Adrenal gland (tissue), 12 donors: ENCODE results near the gene RASA2. TPM values are rescaled to one million over a fixed set of nuclear protein-coding genes. Genes with fewer than 3 reads are reported as not detected.

ENCODE experiments used
- DNase-seq, 7 donors: peaks; one replicate each; pipeline ENCODE4 v3.0.0-alpha.2; 2019 to 2020
- H3K27ac ChIP-seq, 5 donors: fragments of 200-600 bp; sonication (generic) in 4 of 5; 1 replicate in 3 of 5; 2 replicates in 2 of 5; pipeline versions ENCODE4 v1.5.1 to v1.8.0; 2016 to 2020; ENCODE audit warnings: mild to moderate bottlenecking in 1 of 5
- H3K27me3 ChIP-seq: fragments of 200-600 bp; 2 replicates; pipeline ENCODE4 v1.8.0; 2021
- H3K36me3 ChIP-seq, 2 donors: fragments of 200-600 bp; replicated peaks in 1 of 2; 1 replicate in 1 of 2; 2 replicates in 1 of 2; pipeline versions ENCODE4 v1.5.1 to v1.8.0; 2018 to 2022
- H3K4me1 ChIP-seq, 2 donors: fragments of 200-600 bp; replicated peaks in 1 of 2; 1 replicate in 1 of 2; 2 replicates in 1 of 2; pipeline versions ENCODE4 v1.5.1 to v1.8.0; 2018 to 2021
- H3K4me3 ChIP-seq, 4 donors: fragments of 200-600 bp; sonication (generic) in 3 of 4; one replicate each; pipeline ENCODE4 v1.5.1; 2016 to 2018
- H3K9me3 ChIP-seq, 3 donors: fragments of 200-600 bp; sonication (generic) in 1 of 3; replicated peaks in 1 of 3; 1 replicate in 2 of 3; 2 replicates in 1 of 3; pipeline versions ENCODE4 v1.5.1 to v1.8.0; 2016 to 2021
- POLR2A ChIP-seq, 2 donors: fragments of 450-650 bp; IDR thresholded peaks; one replicate each; pipeline ENCODE4 v1.6.1; 2017; ENCODE audit warnings: antibody characterized with exemption in 2 of 2, mild to moderate bottlenecking in 2 of 2, moderate library complexity in 1 of 2
- WGBS, 4 donors: extraction: QIAGEN DNeasy Blood & Tissue Kit in 2 of 4; methylation state at CpG; one replicate each; pipeline versions ENCODE4 v1.1.5 to v1.1.7; 2013 to 2017; 5-methylcytosine and 5-hydroxymethylcytosine counted together
- intact Hi-C, 2 donors: fragments of 100-400 bp; cut with DNase I; formaldehyde crosslinking; loops; one replicate each; pipeline versions ENCODE4 v1.14.1 to v1.15.0; 2022 to 2023
- polyA plus RNA-seq, 3 donors: library from polyadenylated mRNA; stranded (reverse); fragments of 200-250 nt in 2 of 3; fragments of 350-450 nt in 1 of 3; fragmentation: Illumina TruSeq in 1 of 3; extraction: RNeasy Lipid Tissue Mini Kit (QIAGEN cat#74804) in 1 of 3; gene quantifications; one replicate each; pipeline ENCODE4 v1.2.3, GENCODE V29; 2013 to 2014
- total RNA-seq, 9 donors: library from RNA; depleted of rRNA in 4 of 9; stranded (reverse); fragments of >200 nt in 4 of 9; fragments of 120-200 nt in 1 of 9; fragmentation: NEBNext Ultra II Directional in 1 of 9; extraction: Animal tissue kit (Norgen Biotek cat#: 25700) in 1 of 9; gene quantifications; one replicate each; pipeline versions ENCODE4 v1.1.0 to v1.2.4, GENCODE V29; 2013 to 2023
- TF ChIP-seq, protein P1 (sequence below), 6 experiments: fragments of 450-650 bp in 4 of 6; fragments of 200-600 bp in 2 of 6; sonication (generic) in 1 of 6; IDR thresholded peaks; 1 replicate in 5 of 6; 2 replicates in 1 of 6; pipeline versions ENCODE4 v1.5.1 to v1.8.0; 2016 to 2021; ENCODE audit warnings: antibody characterized with exemption in 6 of 6, mild to moderate bottlenecking in 2 of 6, moderate library complexity in 1 of 6
- donor health status: healthy with polysubstance abuse.
- donor health status: Bipolar disorder and iron deficiency.
- donor health status: DM: yes; HTN: yes; CAD: no.
- donor health status: DM: no; HTN: no; CAD: no.
- donor health status: DM: no; HTN: no; CAD: no.
- donor health status: DM: yes; HTN: yes; CAD: no.

Gene RASA2
- total and polyA plus RNA-seq, 12 donors = 5.7 to 52.5 (median 10.2) TPM

DNA sequence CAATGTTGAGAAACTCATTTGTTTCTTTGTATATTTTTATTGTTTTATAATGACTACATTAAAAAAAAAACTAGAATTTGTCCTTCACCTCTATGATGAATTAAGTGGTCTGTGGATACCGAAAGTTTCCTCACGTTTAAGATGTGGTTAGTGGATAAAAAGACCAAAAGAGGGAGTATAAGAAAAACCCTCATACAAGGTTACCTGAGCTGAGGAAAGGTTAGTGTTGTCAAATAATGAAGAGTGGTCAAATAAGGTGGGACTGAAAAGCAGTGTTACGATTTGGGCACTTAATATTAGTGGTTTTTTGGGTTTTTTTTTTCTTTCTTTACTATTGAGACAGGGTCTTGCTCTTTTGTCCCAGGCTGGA lies 21.2 kb downstream of the RASA2 start:
- no peaks in the 10 kb centered on the region for H3K9me3 ChIP-seq
- H3K36me3 ChIP-seq = no peaks in the 10 kb centered on the region
- H3K27ac ChIP-seq = no peak overlapping the region
- no peak for TF ChIP-seq POLR2A (IDR thresholded peaks at IDR 0.05)
- TF ChIP-seq, protein P1, sequence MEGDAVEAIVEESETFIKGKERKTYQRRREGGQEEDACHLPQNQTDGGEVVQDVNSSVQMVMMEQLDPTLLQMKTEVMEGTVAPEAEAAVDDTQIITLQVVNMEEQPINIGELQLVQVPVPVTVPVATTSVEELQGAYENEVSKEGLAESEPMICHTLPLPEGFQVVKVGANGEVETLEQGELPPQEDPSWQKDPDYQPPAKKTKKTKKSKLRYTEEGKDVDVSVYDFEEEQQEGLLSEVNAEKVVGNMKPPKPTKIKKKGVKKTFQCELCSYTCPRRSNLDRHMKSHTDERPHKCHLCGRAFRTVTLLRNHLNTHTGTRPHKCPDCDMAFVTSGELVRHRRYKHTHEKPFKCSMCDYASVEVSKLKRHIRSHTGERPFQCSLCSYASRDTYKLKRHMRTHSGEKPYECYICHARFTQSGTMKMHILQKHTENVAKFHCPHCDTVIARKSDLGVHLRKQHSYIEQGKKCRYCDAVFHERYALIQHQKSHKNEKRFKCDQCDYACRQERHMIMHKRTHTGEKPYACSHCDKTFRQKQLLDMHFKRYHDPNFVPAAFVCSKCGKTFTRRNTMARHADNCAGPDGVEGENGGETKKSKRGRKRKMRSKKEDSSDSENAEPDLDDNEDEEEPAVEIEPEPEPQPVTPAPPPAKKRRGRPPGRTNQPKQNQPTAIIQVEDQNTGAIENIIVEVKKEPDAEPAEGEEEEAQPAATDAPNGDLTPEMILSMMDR (IDR thresholded peaks at IDR 0.05) = no peak
- 75 to 93% (median 84%) methylated on average over 3 of the region's 3 CpGs for WGBS, 4 donors
- no peak overlapping the region for H3K4me3 ChIP-seq
- no peaks in the 10 kb centered on the region for H3K27me3 ChIP-seq
- no peaks in the 10 kb centered on the region for H3K4me1 ChIP-seq
- DNase-seq = no peak
- intact Hi-C loops = no loop called here

DNA sequence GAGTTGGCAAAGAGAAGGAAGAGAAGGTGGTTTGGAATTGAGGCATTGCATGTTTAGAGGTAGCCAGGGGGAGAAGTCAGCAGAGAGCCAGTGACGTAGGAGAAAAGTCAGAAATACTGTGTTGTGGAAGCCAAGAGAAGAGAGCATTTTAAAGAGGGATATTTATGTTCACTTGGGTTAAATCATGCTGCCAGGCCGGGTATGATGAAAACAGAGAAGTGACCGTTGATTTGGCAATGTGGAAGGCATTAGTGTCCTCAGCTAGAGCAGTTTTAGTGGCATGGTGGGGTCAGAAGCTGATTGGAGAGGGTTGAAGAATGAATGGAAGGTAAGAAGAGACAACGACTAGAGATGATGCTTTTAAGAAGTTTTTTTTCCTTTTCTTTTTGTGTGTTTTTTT lies 24.5 kb downstream of the RASA2 start:
- no peak for TF ChIP-seq POLR2A (IDR thresholded peaks at IDR 0.05)
- TF ChIP-seq, protein P1 (IDR thresholded peaks at IDR 0.05) = no peak
- intact Hi-C loops = no loop called here
- 82 to 89% (median 86%) methylated on average over 4 of the region's 4 CpGs for WGBS, 4 donors

DNA sequence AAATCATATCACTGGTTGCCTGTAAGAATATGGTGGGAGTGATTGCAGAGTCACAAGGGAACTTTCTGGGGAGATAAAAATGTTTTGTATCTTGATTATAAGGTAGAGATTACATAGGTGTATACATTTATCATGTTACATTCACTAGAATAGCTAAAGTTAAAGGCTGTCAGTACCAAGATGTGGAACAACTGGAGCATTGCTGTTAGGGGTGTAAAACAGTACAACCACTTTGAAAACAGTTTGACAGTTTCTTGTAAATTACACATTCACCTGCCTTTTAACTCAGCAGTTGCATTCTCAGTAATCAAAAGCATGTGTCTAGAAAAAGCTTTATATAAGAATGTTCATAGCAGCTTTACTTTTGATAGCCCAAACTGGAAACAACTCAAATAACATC lies 27.6 kb downstream of the RASA2 start:
- Histone ChIP-seq H3K27ac (no peak overlapping the region), H3K4me1 (no peaks in the 10 kb centered on the region), H3K4me3 (no peak overlapping the region), H3K9me3 (no peaks in the 10 kb centered on the region), H3K36me3 (peaks cover 0 to 12% of the 10 kb centered on the region in 2 donors), H3K27me3 (no peaks in the 10 kb centered on the region)
- TF ChIP-seq POLR2A (IDR thresholded peaks at IDR 0.05) = no peak
- TF ChIP-seq, protein P1 (IDR thresholded peaks at IDR 0.05) = no peak
- intact Hi-C loops = no loop called here
- no peak for DNase-seq

More for the DNA sequence above, 24.5 kb downstream of the RASA2 start:
- no peak for DNase-seq
- Histone ChIP-seq H3K4me3 (no peak overlapping the region), H3K36me3 (peaks cover 0 to 2% of the 10 kb centered on the region in 2 donors), H3K27me3 (no peaks in the 10 kb centered on the region), H3K9me3 (no peaks in the 10 kb centered on the region), H3K4me1 (no peaks in the 10 kb centered on the region), H3K27ac (no peak overlapping the region)

DNA sequence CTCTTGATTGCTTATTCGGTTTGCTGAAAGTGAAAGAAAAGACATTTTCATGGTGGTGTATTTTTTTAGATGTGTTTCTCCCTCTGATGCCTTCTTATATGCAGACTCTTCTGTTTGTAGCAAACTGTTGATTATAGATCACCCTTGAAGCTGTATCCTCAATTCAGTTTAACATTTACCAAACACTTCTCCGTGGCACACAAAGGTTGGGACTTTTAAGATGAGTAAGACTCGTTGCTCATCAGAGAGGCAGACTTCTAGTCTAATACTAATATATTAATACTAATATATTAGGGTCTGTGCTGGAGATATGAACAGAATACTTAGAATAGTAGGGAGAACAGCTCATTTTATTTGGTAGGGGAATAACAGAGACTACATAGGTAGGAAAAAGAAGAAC lies 32.8 kb downstream of the RASA2 start:
- WGBS, 4 donors = 88 to 96% (median 94%) methylated on average over 3 of the region's 3 CpGs
- DNase-seq = no peak

More for the DNA sequence above, 32.8 kb downstream of the RASA2 start:
- Histone ChIP-seq H3K9me3 (no peaks in the 10 kb centered on the region), H3K4me1 (no peaks in the 10 kb centered on the region), H3K4me3 (no peak overlapping the region), H3K36me3 (peaks cover 0 to 12% of the 10 kb centered on the region in 2 donors), H3K27me3 (no peaks in the 10 kb centered on the region), H3K27ac (no peak overlapping the region)
- TF ChIP-seq, protein P1 (IDR thresholded peaks at IDR 0.05) = no peak
- no peak for TF ChIP-seq POLR2A (IDR thresholded peaks at IDR 0.05)
- intact Hi-C loops = no loop called here
